Type B pancreatic cell (in vitro differentiated cells): Measurements from ENCODE around the gene SDK2. TPM values are rescaled to one million over a fixed set of nuclear protein-coding genes. Genes with fewer than 3 reads are reported as not detected.
A peak's percentile ranks its signal among the peaks of the same experiment; 100 is the strongest.

Experiments
- DNase-seq: peaks from one replicate; pipeline ENCODE4 v3.0.0; 2021; ENCODE audit warnings: mixed read lengths; ENCODE audit not compliant: unreplicated experiment; ENCODE audit errors: extremely low spot score
- H3K27ac Mint-ChIP-seq: 2 replicates; pipeline ENCODE4 v1.8.0; 2021; ENCODE audit warnings: mild to moderate bottlenecking, mixed read lengths
- H3K27me3 Mint-ChIP-seq: 2 replicates; pipeline ENCODE4 v1.8.0; 2021; ENCODE audit warnings: mixed read lengths
- H3K36me3 Mint-ChIP-seq: 2 replicates; pipeline ENCODE4 v1.8.0; 2021; ENCODE audit warnings: mixed read lengths
- H3K4me1 Mint-ChIP-seq: one replicate; pipeline ENCODE4 v1.8.0; 2021; ENCODE audit warnings: mixed read lengths; ENCODE audit not compliant: unreplicated experiment
- H3K4me3 Mint-ChIP-seq: 2 replicates; pipeline ENCODE4 v1.8.0; 2021; ENCODE audit warnings: mild to moderate bottlenecking, mixed read lengths
- H3K9me3 Mint-ChIP-seq: 2 replicates; pipeline ENCODE4 v1.8.0; 2021; ENCODE audit warnings: mixed read lengths
- CTCF ChIP-seq: fragments of 200-600 bp; sonication (generic); conservative IDR thresholded peaks from 2 replicates; pipeline ENCODE4 v1.5.0; 2021; ENCODE audit warnings: antibody characterized with exemption, mild to moderate bottlenecking
- total RNA-seq: library from RNA; stranded (reverse); gene quantifications from 2 replicates; pipeline ENCODE4 v1.2.1, GENCODE V29; 2021; ENCODE audit warnings: low replicate concordance

Gene SDK2
- total RNA-seq, 1 donor from 2014 or later, result 47.3 TPM

GRCh38 chr17:73663614-73664013, 19.4 kb upstream of the SDK2 start:
- peaks cover 14% of the 10 kb centered on the region for H3K27me3 Mint-ChIP-seq
- H3K27ac Mint-ChIP-seq, result no peak overlapping the region
- no peak overlapping the region for H3K4me3 Mint-ChIP-seq
- H3K36me3 Mint-ChIP-seq, result no peaks in the 10 kb centered on the region
- DNase-seq, result no peak
- no peak for TF ChIP-seq CTCF
- H3K4me1 Mint-ChIP-seq, result peaks cover 12% of the 10 kb centered on the region
- no peaks in the 10 kb centered on the region for H3K9me3 Mint-ChIP-seq

GRCh38 chr17:73660366-73660765, 16.1 kb upstream of the SDK2 start:
- DNase-seq, result no peak
- no peak overlapping the region for H3K27ac Mint-ChIP-seq
- H3K4me1 Mint-ChIP-seq, result peaks cover 5% of the 10 kb centered on the region
- peaks cover 10% of the 10 kb centered on the region for H3K27me3 Mint-ChIP-seq
- H3K9me3 Mint-ChIP-seq, result no peaks in the 10 kb centered on the region
- no peaks in the 10 kb centered on the region for H3K36me3 Mint-ChIP-seq
- TF ChIP-seq CTCF, result no peak
- no peak overlapping the region for H3K4me3 Mint-ChIP-seq

- H3K27me3 Mint-ChIP-seq, result peaks cover 10% of the 10 kb centered on the region
- TF ChIP-seq CTCF, result no peak
- no peaks in the 10 kb centered on the region for H3K36me3 Mint-ChIP-seq
- peaks cover 5% of the 10 kb centered on the region for H3K4me1 Mint-ChIP-seq
- H3K4me3 Mint-ChIP-seq, result no peak overlapping the region
- DNase-seq, result no peak
- peaks cover 7% of the 10 kb centered on the region for H3K9me3 Mint-ChIP-seq
- H3K27ac Mint-ChIP-seq, result no peak overlapping the region
These were observed 14.7 kb upstream of the SDK2 start for GRCh38 chr17:73658821-73659515.

- Mint-ChIP-seq H3K9me3 (peaks cover 14% of the 10 kb centered on the region), H3K27me3 (peaks cover 10% of the 10 kb centered on the region), H3K27ac (peak overlapping the region; percentile 45), H3K36me3 (no peaks in the 10 kb centered on the region), H3K4me1 (peaks cover 5% of the 10 kb centered on the region), H3K4me3 (peak overlapping the region; percentile 30)
- peak; percentile 78 for TF ChIP-seq CTCF
- no peak for DNase-seq
These were observed 13.3 kb upstream of the SDK2 start for GRCh38 chr17:73657473-73658116.

GRCh38 chr17:73654241-73654640, 10.0 kb upstream of the SDK2 start:
- H3K27ac Mint-ChIP-seq, result no peak overlapping the region
- no peaks in the 10 kb centered on the region for H3K36me3 Mint-ChIP-seq
- no peak for TF ChIP-seq CTCF
- H3K9me3 Mint-ChIP-seq, result peaks cover 14% of the 10 kb centered on the region
- H3K4me3 Mint-ChIP-seq, result no peak overlapping the region
- no peak for DNase-seq
- peaks cover 13% of the 10 kb centered on the region for H3K27me3 Mint-ChIP-seq
- peaks cover 11% of the 10 kb centered on the region for H3K4me1 Mint-ChIP-seq
